Measurements from ENCODE around the gene CDKN1A.

DNA sequence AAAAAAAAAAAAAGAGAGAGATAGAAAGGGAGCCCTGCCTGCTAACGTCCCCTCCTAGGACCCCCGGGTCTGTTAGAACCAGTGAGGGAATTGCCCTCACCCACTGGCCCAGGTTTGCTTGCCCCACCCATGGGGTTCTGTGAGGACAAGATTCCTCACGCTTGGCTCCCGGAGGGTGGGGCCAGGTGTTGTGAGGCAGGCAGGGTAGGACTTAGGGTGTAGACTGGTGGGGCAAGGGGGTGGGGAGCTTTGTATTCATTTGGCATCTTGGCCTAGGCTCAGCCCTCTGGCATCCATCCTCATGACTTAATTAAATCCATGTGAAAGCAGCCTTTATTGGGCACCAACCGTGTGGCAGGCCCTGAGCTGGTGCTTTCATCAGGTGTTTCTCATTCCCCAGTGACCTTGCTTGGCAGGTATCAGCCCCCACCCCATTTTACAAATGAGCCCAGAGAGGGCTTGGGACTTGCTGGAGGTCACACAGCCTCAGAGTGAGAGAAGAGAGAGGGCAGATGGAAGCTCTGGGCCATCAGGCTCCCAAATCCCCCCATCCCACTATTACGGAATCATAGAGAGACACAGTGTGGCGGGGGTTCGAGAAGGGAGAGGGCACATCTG is 38.1 kb downstream of the CDKN1A start:
- TF ChIP-seq POLR2A (IDR thresholded peaks at IDR 0.05) (no peak), CTCF (IDR thresholded peaks at IDR 0.05) (no peak)

All from ovary (tissue), 3 donors.